HT-29 (cell line): Measurements from ENCODE around the gene SCN4A. TPM values are rescaled to one million over a fixed set of nuclear protein-coding genes. Genes with fewer than 3 reads are reported as not detected.
"Not testable (repeated sequence)": the region's sequence is repeated elsewhere in the genome, so short reads cannot be mapped to it uniquely, and the experiment has no call there.

Source experiments
- DNase-seq: peaks from one replicate; pipeline ENCODE4 v3.0.0-alpha.2; 2015; ENCODE audit warnings: low spot score
- total RNA-seq: library from RNA; depleted of rRNA; stranded (reverse); fragments of >200 nt; shearing (Covaris generic); gene quantifications from 2 replicates; pipeline ENCODE4 v1.2.3, GENCODE V29; 2014

SCN4A gene
- total RNA-seq, 1 experiment from 2014 or later = not detected

- no peak for DNase-seq
Observed at GRCh38 chr17:63916566-63917185, 56.0 kb downstream of the SCN4A start.

- not testable (repeated sequence) for DNase-seq
Observed at GRCh38 chr17:63915753-63916152, 57.0 kb downstream of the SCN4A start.

- no peak for DNase-seq
Observed at GRCh38 chr17:63914471-63914870, 58.2 kb downstream of the SCN4A start.

- peak; percentile 42 for DNase-seq
Observed at GRCh38 chr17:63911657-63912100, 61.0 kb downstream of the SCN4A start.

- DNase-seq = no peak
Observed at GRCh38 chr17:63911041-63911635, 61.6 kb downstream of the SCN4A start, which contains the start of gene CSHL1. TSS of gene CSHL1 (minus strand) at chr17:63911258. CDS start at chr17:63911196, 62 bp downstream.

- DNase-seq = no peak
Observed at GRCh38 chr17:63910096-63910495, 62.6 kb downstream of the SCN4A start.

GRCh38 chr17:63909586-63909985 lies 63.1 kb downstream of the SCN4A start:
- DNase-seq = not testable (repeated sequence)

GRCh38 chr17:63907161-63907778 lies 65.4 kb downstream of the SCN4A start:
- DNase-seq = peak; percentile 21

GRCh38 chr17:63904796-63905195 lies 67.9 kb downstream of the SCN4A start:
- DNase-seq = not testable (repeated sequence)

- peak; percentile 24 for DNase-seq
Observed at GRCh38 chr17:63903787-63904201, 68.9 kb downstream of the SCN4A start.

GRCh38 chr17:63901971-63902370 lies 70.7 kb downstream of the SCN4A start:
- not testable (repeated sequence) for DNase-seq

GRCh38 chr17:63898899-63899798 lies 73.6 kb downstream of the SCN4A start:
- DNase-seq = not testable (repeated sequence)

GRCh38 chr17:63896524-63897354 lies 76.0 kb downstream of the SCN4A start, which contains the start of gene CSH1:
TSS of gene CSH1 (minus strand) at chr17:63896574. CDS start at chr17:63896511, 63 bp downstream.
- not testable (repeated sequence) for DNase-seq

GRCh38 chr17:63894821-63895220 lies 77.9 kb downstream of the SCN4A start:
- not testable (repeated sequence) for DNase-seq

GRCh38 chr17:63894021-63894420 lies 78.7 kb downstream of the SCN4A start:
- DNase-seq = not testable (repeated sequence)

- DNase-seq = not testable (repeated sequence)
Observed at GRCh38 chr17:63892316-63893037, 80.2 kb downstream of the SCN4A start.

- peak; percentile 38 for DNase-seq
Observed at GRCh38 chr17:63889026-63889848, 83.5 kb downstream of the SCN4A start.
